DOHH2 (cell line): Measurements from ENCODE around the gene MRM2.

Source experiments
- EZH2phosphoT487 ChIP-seq: fragments of 200-600 bp; sonication (generic); IDR thresholded peaks from 2 replicates; pipeline ENCODE4 v1.6.1; 2017; ENCODE audit warnings: borderline replicate concordance, mild to moderate bottlenecking, antibody characterized with exemption, low read length, moderate library complexity, mixed read lengths
- TF ChIP-seq, protein P1 (sequence below): fragments of 200-600 bp; sonication (generic); IDR thresholded peaks from one replicate; pipeline ENCODE4 v1.5.1; 2014; ENCODE audit warnings: antibody characterized with exemption, mild to moderate bottlenecking, low read depth, low read length; ENCODE audit not compliant: poor library complexity, severe bottlenecking

GRCh38 chr7:2209146-2209960 lies 32.7 kb downstream of the MRM2 start:
- TF ChIP-seq, protein P1, sequence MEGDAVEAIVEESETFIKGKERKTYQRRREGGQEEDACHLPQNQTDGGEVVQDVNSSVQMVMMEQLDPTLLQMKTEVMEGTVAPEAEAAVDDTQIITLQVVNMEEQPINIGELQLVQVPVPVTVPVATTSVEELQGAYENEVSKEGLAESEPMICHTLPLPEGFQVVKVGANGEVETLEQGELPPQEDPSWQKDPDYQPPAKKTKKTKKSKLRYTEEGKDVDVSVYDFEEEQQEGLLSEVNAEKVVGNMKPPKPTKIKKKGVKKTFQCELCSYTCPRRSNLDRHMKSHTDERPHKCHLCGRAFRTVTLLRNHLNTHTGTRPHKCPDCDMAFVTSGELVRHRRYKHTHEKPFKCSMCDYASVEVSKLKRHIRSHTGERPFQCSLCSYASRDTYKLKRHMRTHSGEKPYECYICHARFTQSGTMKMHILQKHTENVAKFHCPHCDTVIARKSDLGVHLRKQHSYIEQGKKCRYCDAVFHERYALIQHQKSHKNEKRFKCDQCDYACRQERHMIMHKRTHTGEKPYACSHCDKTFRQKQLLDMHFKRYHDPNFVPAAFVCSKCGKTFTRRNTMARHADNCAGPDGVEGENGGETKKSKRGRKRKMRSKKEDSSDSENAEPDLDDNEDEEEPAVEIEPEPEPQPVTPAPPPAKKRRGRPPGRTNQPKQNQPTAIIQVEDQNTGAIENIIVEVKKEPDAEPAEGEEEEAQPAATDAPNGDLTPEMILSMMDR: peak; percentile 90
- TF ChIP-seq EZH2phosphoT487: no peak
